ENCODE data around the gene CORO1C. TPM values are rescaled to one million over a fixed set of nuclear protein-coding genes. Genes with fewer than 3 reads are reported as not detected.

Gene CORO1C
- total and polyA plus RNA-seq, 9 of the 15 experiments (the other 6 are each of a cell fraction or from before 2014, with no cell fraction given), result 55.2 to 280 (median 150) TPM

DNA sequence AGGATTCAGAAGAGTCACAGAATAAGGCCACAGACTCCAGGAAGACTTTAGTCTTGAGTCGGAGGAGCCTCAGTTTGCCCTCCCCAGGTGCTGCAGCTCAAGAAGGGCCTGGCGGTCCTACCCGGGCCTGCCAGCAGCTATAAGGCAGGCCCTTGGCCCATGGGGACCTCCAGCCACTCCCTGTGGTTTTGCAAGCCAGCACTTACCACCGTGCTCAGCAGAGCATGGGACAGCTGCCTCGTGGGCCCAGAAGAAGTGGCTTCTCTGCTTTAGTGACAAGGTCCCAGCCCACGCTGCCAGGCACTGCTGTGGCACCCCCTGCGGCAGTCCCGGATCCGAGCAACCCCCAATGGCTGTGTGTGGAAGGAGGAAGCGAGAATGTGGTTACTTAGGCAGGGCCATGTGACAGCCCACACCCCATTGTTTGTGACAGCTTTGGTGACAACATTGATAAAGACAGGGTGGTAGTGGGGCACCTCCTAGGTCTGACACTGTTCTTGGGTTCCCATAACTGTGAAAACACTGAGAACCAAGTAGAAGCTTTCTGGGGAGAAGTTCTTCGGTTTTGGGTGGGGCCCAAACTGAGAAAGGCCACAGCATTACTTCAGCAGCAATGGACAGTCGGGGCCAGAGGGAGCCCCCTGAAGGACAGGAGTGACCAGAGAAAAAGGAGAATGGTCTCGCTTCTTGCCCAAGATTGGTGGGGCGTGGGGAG is 97.6 kb downstream of the CORO1C start, which contains the start of gene SELPLG:
Gene SELPLG, minus strand, starts transcription at position 361 of the 715 bp plus-strand sequence. CDS start 9,587 bp downstream, outside the sequence.
- Histone ChIP-seq H3K27ac (ENCODE audit: extremely low read depth, low read depth, low read length) (peak within 1 kb of the TSS; percentile 76), H2AFZ (ENCODE audit: low read depth, low read length) (peak within 1 kb of the TSS; percentile 80), H3K9me1 (ENCODE audit: control insufficient read depth, insufficient read depth, low read length) (no peaks in the 10 kb centered on the region), H3K36me3 (ENCODE audit: control insufficient read depth, insufficient read depth, low read length) (peaks cover 33% of the 10 kb centered on the region; the same call in 2 of the 3 replicates), H3K4me1 (replicated peaks in 1 of 2; ENCODE audit: control insufficient read depth in 2 of 2, insufficient read depth in 2 of 2, low read length in 2 of 2) (peaks cover 55 to 57% of the 10 kb centered on the region in 2 experiments), H3K4me2 (ENCODE audit: insufficient read depth, low read length) (peak within 1 kb of the TSS; percentile 50), H3K9ac (ENCODE audit: insufficient read depth in 1 of 2, low read depth in 2 of 2, low read length in 2 of 2) (peak within 1 kb of the TSS; percentile 64 to 93), H3K4me3 (no peak within 1 kb of the TSS), H3K79me2 (ENCODE audit: control insufficient read depth, insufficient read depth, low read length) (peaks cover 47% of the 10 kb centered on the region), H3K9me3 (replicated peaks; ENCODE audit: control insufficient read depth, insufficient read depth, low read depth, low read length) (no peaks in the 10 kb centered on the region), H4K20me1 (replicated peaks; ENCODE audit: control insufficient read depth, insufficient read depth, low read length) (no peaks in the 10 kb centered on the region), H3K27me3 (ENCODE audit: control insufficient read depth in 2 of 2, insufficient read depth in 2 of 2, low read length in 2 of 2) (no peaks in the 10 kb centered on the region)
- intact Hi-C loops (cut with micrococcal nuclease), result loop anchor here (5.0 kb wide), 1 partner anchor 59 kb away; no protein-coding TSS in a partner anchor
- CTCF ChIA-PET (ENCODE audit: low intra/inter-chr PET ratio), result interaction anchor here (0.6 kb wide), 1 partner anchor 71 kb away, joined by 3 read pairs; no protein-coding TSS in a partner anchor
- no TSS peak for BruUV-seq (replicated peaks)
- POLR2A ChIA-PET, result interaction anchor here (0.6 to 7.4 kb wide), 3 partner anchors 7 to 453 kb away, joined by 3 to 69 read pairs (median 3); partner anchors contain the start of gene ISCU
- WGBS (ENCODE audit: insufficient coverage, low coverage, missing lambda C conversion rate), result 23% methylated on average over 14 of the region's 14 CpGs
- in situ Hi-C loops (cut with MboI), result no loop called here
- ATAC-seq (no peak), DNase-seq (ENCODE audit: extremely low read depth in 1 of 4, low spot score in 3 of 4) (peak in 3 of 4 experiments; percentile 40 to 50 (median 45)), FAIRE-seq (peak; percentile 62)
- TF ChIP-seq, protein P1, sequence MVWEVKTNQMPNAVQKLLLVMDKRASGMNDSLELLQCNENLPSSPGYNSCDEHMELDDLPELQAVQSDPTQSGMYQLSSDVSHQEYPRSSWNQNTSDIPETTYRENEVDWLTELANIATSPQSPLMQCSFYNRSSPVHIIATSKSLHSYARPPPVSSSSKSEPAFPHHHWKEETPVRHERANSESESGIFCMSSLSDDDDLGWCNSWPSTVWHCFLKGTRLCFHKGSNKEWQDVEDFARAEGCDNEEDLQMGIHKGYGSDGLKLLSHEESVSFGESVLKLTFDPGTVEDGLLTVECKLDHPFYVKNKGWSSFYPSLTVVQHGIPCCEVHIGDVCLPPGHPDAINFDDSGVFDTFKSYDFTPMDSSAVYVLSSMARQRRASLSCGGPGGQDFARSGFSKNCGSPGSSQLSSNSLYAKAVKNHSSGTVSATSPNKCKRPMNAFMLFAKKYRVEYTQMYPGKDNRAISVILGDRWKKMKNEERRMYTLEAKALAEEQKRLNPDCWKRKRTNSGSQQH (CRISPR knock-in tag; IDR thresholded peaks at IDR 0.05), result no peak
- TF ChIP-seq, protein P2, sequence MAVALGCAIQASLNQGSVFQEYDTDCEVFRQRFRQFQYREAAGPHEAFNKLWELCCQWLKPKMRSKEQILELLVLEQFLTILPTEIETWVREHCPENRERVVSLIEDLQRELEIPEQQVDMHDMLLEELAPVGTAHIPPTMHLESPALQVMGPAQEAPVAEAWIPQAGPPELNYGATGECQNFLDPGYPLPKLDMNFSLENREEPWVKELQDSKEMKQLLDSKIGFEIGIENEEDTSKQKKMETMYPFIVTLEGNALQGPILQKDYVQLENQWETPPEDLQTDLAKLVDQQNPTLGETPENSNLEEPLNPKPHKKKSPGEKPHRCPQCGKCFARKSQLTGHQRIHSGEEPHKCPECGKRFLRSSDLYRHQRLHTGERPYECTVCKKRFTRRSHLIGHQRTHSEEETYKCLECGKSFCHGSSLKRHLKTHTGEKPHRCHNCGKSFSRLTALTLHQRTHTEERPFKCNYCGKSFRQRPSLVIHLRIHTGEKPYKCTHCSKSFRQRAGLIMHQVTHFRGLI (CRISPR knock-in tag; IDR thresholded peaks at IDR 0.05), result 0 out of 2 replicates have a peak, but pooled peaks have one; percentile 15
- TF ChIP-seq HDAC6 (IDR thresholded peaks at IDR 0.05; ENCODE audit: low read depth, low read length) (no peak), MYC (IDR thresholded peaks at IDR 0.05; ENCODE audit: low read depth, low read length) (no peak; the same call in 1 of the 2 replicates), MYC (CRISPR knock-in tag; IDR thresholded peaks at IDR 0.05; ENCODE audit: borderline replicate concordance, low read depth) (peak; percentile 76; the same call in 1 of the 2 replicates), HMG20A (CRISPR knock-in tag; conservative IDR thresholded peaks at IDR 0.05) (no peak), ZNF134 (CRISPR knock-in tag; conservative IDR thresholded peaks at IDR 0.05) (0 out of 2 replicates have a peak, but pooled peaks have one; percentile 27), SPI1 (IDR thresholded peaks at IDR 0.05; ENCODE audit: borderline replicate concordance, low read depth, low read length) (no peak), ZNF695 (CRISPR knock-in tag; IDR thresholded peaks at IDR 0.05) (peak; percentile 41; the same call in 1 of the 2 replicates)
